Stimulated activated CD4-positive, alpha-beta T cell treated with anti-CD3 and anti-CD28 coated beads, Interleukin-1b, Interleukin-23, amount 100 ng/mL, for 48 hours (primary cell): Measurements from ENCODE around the gene PAX1.

Experiments
- DNase-seq: peaks from one replicate; pipeline ENCODE4 v3.0.0-alpha.2; 2020

PAX1 gene

DNA sequence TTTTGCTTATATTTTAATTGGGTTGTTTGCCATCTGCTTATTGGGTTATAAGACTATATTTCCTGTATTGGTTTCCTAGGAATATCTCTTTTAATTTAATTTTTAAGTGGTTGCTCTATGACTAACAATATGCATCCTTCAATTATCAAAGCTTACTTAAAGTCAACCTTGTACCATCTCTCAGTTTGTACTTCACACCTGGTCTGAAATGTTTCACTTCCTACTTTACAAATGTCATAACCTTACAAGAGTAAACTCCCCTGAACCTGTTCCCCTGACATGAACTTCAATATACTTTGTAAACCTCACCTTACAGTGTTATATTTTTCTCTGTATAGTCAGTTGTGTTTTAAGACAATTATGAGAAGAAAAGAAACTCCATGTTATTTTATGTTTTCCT, 35.8 kb downstream of the PAX1 start:
- no peak for DNase-seq

- no peak for DNase-seq
Measured at GRCh38 chr20:21762646-21763045, 57.2 kb downstream of the PAX1 start.

DNA sequence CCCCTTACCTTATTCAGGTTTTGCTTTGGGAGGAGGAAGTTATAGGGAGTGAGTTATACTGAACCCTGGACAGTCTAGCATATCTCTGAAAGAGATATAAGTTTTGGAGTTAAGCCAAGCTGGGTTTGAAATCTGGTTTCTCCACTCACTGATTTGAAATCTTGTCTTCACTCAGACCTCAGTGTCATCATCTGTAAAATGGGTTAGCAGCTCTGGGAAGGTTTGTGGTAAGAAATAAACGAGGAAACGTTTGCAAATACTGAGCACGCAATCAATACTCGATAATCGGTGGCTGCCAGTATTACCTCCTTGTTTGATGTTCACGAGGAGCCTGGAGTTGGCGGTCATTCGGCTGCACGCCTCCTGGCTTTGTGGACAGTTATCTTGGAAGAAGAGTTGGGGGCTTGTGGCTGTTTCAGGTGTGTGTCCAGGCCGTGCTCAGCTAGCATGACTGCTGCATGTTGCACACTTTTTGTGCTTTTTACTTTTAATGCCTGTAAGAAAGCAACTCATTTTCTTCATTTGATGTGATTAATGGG, 61.8 kb downstream of the PAX1 start:
- no peak for DNase-seq

DNA sequence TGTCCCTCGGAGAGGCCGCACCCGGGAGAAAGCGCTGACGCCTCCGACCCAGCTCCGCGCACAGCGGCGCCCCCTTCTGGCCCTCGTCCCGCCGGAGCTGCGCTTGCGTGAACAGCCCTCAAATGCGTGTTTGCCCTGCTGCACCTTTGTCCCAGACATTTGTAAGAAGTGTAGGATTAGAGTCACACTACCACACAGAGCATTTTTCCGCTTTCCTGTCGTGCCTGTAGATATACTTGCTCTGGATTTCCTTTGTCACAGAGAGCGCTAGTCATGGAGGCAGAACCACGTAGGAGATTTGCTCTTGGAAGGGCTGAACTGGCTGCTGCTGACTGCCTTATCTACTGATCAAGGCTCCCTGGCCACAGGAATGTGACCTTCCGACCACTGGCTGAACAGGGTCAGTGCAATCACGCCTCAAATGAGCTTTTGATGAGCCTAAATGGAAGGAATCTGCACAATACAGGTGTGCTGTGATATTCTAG, 62.3 kb downstream of the PAX1 start:
- no peak for DNase-seq
